Prostate gland (tissue), 2 donors: ENCODE measurements around the gene CCDC85A. TPM values are rescaled to one million over a fixed set of nuclear protein-coding genes. Genes with fewer than 3 reads are reported as not detected.

Experiments
- DNase-seq: peaks from one replicate; pipeline ENCODE4 v3.0.0-alpha.2; 2019; ENCODE audit warnings: low spot score
- H3K27ac ChIP-seq, 2 donors: fragments of 200-600 bp; sonication (generic); 2 replicates each; pipeline ENCODE4 v1.5.1; 2017 to 2019
- H3K27me3 ChIP-seq: fragments of 200-600 bp; sonication (generic); replicated peaks from 2 replicates; pipeline ENCODE4 v1.5.1; 2019; ENCODE audit not compliant: insufficient read depth
- H3K36me3 ChIP-seq, 2 donors: fragments of 200-600 bp; sonication (generic); 1 replicate in 1 of 2; 2 replicates in 1 of 2; pipeline versions ENCODE4 v1.5.1 to v1.8.1; 2017 to 2019
- H3K4me1 ChIP-seq: fragments of 200-600 bp; sonication (generic); replicated peaks from 2 replicates; pipeline ENCODE4 v1.5.1; 2019
- H3K4me3 ChIP-seq, 2 donors: fragments of 200-600 bp; sonication (generic); 2 replicates each; pipeline ENCODE4 v1.5.1; 2017 to 2019
- H3K9me3 ChIP-seq: fragments of 200-600 bp; sonication (generic); 2 replicates; pipeline ENCODE4 v1.5.1; 2017
- CTCF ChIP-seq, 4 experiments: fragments of 200-600 bp in 2 of 4; fragments of 450-650 bp in 2 of 4; sonication (generic) in 2 of 4; IDR thresholded peaks; 1 replicate in 3 of 4; 2 replicates in 1 of 4; pipeline ENCODE4 v1.5.1; 2016 to 2019; ENCODE audit warnings: antibody characterized with exemption in 4 of 4, mild to moderate bottlenecking in 2 of 4, moderate library complexity in 2 of 4
- POLR2A ChIP-seq: fragments of 450-650 bp; IDR thresholded peaks from one replicate; pipeline ENCODE4 v1.6.1; 2016; ENCODE audit warnings: antibody characterized with exemption, mild to moderate bottlenecking
- POLR2AphosphoS5 ChIP-seq: sonication (generic); formaldehyde crosslinking; IDR thresholded peaks from one replicate; pipeline ENCODE4 v1.6.1; 2017; ENCODE audit warnings: antibody characterized with exemption
- WGBS: methylation state at CpG from one replicate; pipeline ENCODE4 v1.1.5; 2018; 5-methylcytosine and 5-hydroxymethylcytosine counted together
- intact Hi-C: fragments of 100-400 bp; cut with DNase I; formaldehyde crosslinking; loops from one replicate; pipeline ENCODE4 v1.14.2; 2022
- total RNA-seq, 2 donors: library from RNA; depleted of rRNA; stranded (reverse); fragments of >200 nt; gene quantifications; one replicate each; pipeline ENCODE4 v1.1.0, GENCODE V29; 2016

The CCDC85A gene
- total RNA-seq, 2 donors from 2014 or later, result 1.5 to 4.5 TPM

GRCh38 chr2:56334622-56335021, 150.8 kb downstream of the CCDC85A start:
- H3K4me3 ChIP-seq, result no peak overlapping the region
- no peaks in the 10 kb centered on the region for H3K9me3 ChIP-seq
- DNase-seq, result no peak
- H3K36me3 ChIP-seq, result no peaks in the 10 kb centered on the region
- intact Hi-C loops, result no loop called here
- H3K27me3 ChIP-seq, result no peaks in the 10 kb centered on the region
- TF ChIP-seq POLR2AphosphoS5 (no peak), CTCF (IDR thresholded peaks at IDR 0.05) (no peak), POLR2A (no peak)
- H3K4me1 ChIP-seq, result no peaks in the 10 kb centered on the region
- peak overlapping the region in 1 of 2 donors; percentile 36 for H3K27ac ChIP-seq

- Histone ChIP-seq H3K4me3 (no peak overlapping the region), H3K27ac (no peak overlapping the region), H3K27me3 (no peaks in the 10 kb centered on the region), H3K4me1 (no peaks in the 10 kb centered on the region), H3K36me3 (no peaks in the 10 kb centered on the region), H3K9me3 (no peaks in the 10 kb centered on the region)
- no peak for TF ChIP-seq POLR2A
- no peak for TF ChIP-seq POLR2AphosphoS5
- TF ChIP-seq CTCF (IDR thresholded peaks at IDR 0.05), result no peak
- 66% methylated on average over 3 of the region's 3 CpGs for WGBS
- no peak for DNase-seq
- intact Hi-C loops, result no loop called here
Observed at GRCh38 chr2:56335101-56335500, 151.3 kb downstream of the CCDC85A start.

- Histone ChIP-seq H3K27ac (no peak overlapping the region), H3K36me3 (no peaks in the 10 kb centered on the region), H3K9me3 (no peaks in the 10 kb centered on the region), H3K4me1 (no peaks in the 10 kb centered on the region), H3K4me3 (no peak overlapping the region), H3K27me3 (no peaks in the 10 kb centered on the region)
- DNase-seq, result no peak
- TF ChIP-seq POLR2AphosphoS5 (no peak), POLR2A (no peak), CTCF (IDR thresholded peaks at IDR 0.05) (no peak)
- intact Hi-C loops, result no loop called here
- 45% methylated on average over 3 of the region's 3 CpGs for WGBS
Observed at GRCh38 chr2:56337342-56337741, 153.6 kb downstream of the CCDC85A start.

- Histone ChIP-seq H3K9me3 (no peaks in the 10 kb centered on the region), H3K4me1 (no peaks in the 10 kb centered on the region), H3K36me3 (no peaks in the 10 kb centered on the region), H3K27me3 (no peaks in the 10 kb centered on the region), H3K4me3 (no peak overlapping the region), H3K27ac (no peak overlapping the region)
- 94% methylated on average over 2 of the region's 2 CpGs for WGBS
- intact Hi-C loops, result no loop called here
- TF ChIP-seq POLR2AphosphoS5 (no peak), CTCF (IDR thresholded peaks at IDR 0.05) (no peak), POLR2A (no peak)
- no peak for DNase-seq
Observed at GRCh38 chr2:56338232-56338631, 154.4 kb downstream of the CCDC85A start.

- H3K27me3 ChIP-seq, result no peaks in the 10 kb centered on the region
- H3K4me1 ChIP-seq, result no peaks in the 10 kb centered on the region
- no peak for DNase-seq
- H3K9me3 ChIP-seq, result no peaks in the 10 kb centered on the region
- TF ChIP-seq POLR2A (no peak), CTCF (IDR thresholded peaks at IDR 0.05) (no peak), POLR2AphosphoS5 (no peak)
- intact Hi-C loops, result no loop called here
- no peak overlapping the region for H3K4me3 ChIP-seq
- H3K36me3 ChIP-seq, result no peaks in the 10 kb centered on the region
- WGBS, result 94% methylated on average over 1 of the region's 1 CpG
- no peak overlapping the region for H3K27ac ChIP-seq
Observed at GRCh38 chr2:56344771-56345170, 161.0 kb downstream of the CCDC85A start.
